ENCODE results near the gene HS3ST6. TPM values are rescaled to one million over a fixed set of nuclear protein-coding genes. Genes with fewer than 3 reads are reported as not detected.
"Not testable (repeated sequence)": the region's sequence is repeated elsewhere in the genome, so short reads cannot be mapped to it uniquely, and the experiment has no call there.

Gene HS3ST6
- total RNA-seq, 3 donors from 2014 or later = not detected

DNA sequence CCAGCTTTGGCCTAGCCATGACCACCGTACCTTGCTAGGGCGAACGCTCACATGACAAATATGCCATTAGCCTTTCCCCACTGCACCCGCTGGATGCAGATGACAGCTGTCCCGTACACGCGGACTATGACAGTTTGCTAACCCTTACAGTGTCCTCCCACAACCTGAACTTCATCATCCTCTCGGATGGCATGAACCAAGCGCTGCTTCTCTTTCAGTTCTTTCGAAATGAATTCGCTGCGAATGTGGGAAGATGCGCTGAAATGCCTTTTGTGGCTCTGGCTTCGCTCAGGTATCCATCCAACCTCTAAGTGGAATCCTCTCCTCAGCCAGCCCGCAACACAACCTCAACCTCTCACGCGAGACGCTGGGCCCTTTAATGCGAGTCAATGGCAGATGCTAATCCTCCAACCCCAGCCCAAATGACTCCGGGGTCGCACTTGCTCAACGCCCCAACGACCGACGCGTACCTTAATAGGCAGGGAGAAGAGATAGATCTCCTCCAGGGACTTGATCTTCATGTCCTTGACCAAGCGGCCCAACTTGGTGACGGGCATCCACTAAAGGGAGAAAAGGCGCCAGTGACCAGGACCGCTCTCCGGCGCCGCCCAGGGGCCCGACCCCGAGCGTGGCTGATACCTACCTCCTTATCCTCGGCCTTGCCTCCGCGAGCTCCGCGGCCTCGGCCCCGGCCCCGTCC, 45.7 kb upstream of the HS3ST6 start:
- peaks cover 5 to 16% of the 10 kb centered on the region in 2 donors for H3K4me1 ChIP-seq
- TF ChIP-seq POLR2A (IDR thresholded peaks at IDR 0.05) (no peak), POLR2AphosphoS5 (IDR thresholded peaks at IDR 0.05) (no peak)
- TF ChIP-seq, protein P1, sequence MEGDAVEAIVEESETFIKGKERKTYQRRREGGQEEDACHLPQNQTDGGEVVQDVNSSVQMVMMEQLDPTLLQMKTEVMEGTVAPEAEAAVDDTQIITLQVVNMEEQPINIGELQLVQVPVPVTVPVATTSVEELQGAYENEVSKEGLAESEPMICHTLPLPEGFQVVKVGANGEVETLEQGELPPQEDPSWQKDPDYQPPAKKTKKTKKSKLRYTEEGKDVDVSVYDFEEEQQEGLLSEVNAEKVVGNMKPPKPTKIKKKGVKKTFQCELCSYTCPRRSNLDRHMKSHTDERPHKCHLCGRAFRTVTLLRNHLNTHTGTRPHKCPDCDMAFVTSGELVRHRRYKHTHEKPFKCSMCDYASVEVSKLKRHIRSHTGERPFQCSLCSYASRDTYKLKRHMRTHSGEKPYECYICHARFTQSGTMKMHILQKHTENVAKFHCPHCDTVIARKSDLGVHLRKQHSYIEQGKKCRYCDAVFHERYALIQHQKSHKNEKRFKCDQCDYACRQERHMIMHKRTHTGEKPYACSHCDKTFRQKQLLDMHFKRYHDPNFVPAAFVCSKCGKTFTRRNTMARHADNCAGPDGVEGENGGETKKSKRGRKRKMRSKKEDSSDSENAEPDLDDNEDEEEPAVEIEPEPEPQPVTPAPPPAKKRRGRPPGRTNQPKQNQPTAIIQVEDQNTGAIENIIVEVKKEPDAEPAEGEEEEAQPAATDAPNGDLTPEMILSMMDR (IDR thresholded peaks at IDR 0.05) = no peak
- intact Hi-C loops (cut with DNase I; ENCODE audit: low total_unique reads) = no loop called here
- no peak for DNase-seq (ENCODE audit: low spot score in 2 of 2)
- peak overlapping the region; percentile 98 to 99 for H3K27ac ChIP-seq
- no peaks in the 10 kb centered on the region for H3K27me3 ChIP-seq
- H3K4me3 ChIP-seq = peak overlapping the region; percentile 91 to 95 (median 94)
- no peaks in the 10 kb centered on the region for H3K36me3 ChIP-seq
- no peaks in the 10 kb centered on the region for H3K9me3 ChIP-seq

- H3K36me3 ChIP-seq; DNase-seq (ENCODE audit: low spot score in 2 of 2); intact Hi-C loops (cut with DNase I; ENCODE audit: low total_unique reads); H3K9me3 ChIP-seq; H3K27me3 ChIP-seq: not testable (repeated sequence)
- peak overlapping the region in 2 of 3 donors; percentile 94 to 95 for H3K4me3 ChIP-seq
- H3K4me1 ChIP-seq = peaks cover 5 to 16% of the 10 kb centered on the region in 2 donors
- H3K27ac ChIP-seq = peak overlapping the region in 1 of 2 donors; percentile 17
Observed at GRCh38 chr16:1962161-1963153, 44.2 kb upstream of the HS3ST6 start.

DNA sequence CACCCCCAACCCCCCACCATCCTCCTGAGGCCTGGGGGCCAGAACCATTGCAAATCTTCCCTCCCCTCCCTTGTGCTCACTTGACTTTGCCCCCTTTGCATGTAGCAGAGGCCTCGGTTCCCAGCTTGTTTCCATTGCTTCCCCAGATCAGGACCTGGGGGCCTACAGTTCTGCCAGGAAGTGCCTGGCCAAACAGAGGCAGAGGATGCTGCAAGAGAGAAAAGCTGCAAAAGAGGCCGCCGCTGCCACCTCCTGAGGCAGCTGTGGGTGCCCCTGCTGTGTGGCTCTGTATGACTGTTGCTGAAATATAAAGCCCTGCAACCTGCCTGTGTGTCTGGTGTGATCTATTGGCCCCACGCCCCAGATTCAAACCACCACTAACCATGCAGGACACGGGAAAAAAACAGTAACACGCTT, 43.4 kb upstream of the HS3ST6 start:
- H3K9me3 ChIP-seq = no peaks in the 10 kb centered on the region
- H3K4me1 ChIP-seq = peaks cover 5 to 16% of the 10 kb centered on the region in 2 donors
- H3K4me3 ChIP-seq = no peak overlapping the region
- DNase-seq (ENCODE audit: low spot score in 2 of 2) = no peak
- no peaks in the 10 kb centered on the region for H3K36me3 ChIP-seq
- intact Hi-C loops (cut with DNase I; ENCODE audit: low total_unique reads) = no loop called here
- TF ChIP-seq, protein P1 (IDR thresholded peaks at IDR 0.05) = no peak
- TF ChIP-seq POLR2A (IDR thresholded peaks at IDR 0.05) (no peak), POLR2AphosphoS5 (IDR thresholded peaks at IDR 0.05) (no peak)
- H3K27me3 ChIP-seq = no peaks in the 10 kb centered on the region
- H3K27ac ChIP-seq = no peak overlapping the region

GRCh38 chr16:1960665-1961630, 42.7 kb upstream of the HS3ST6 start:
- no peak for DNase-seq (ENCODE audit: low spot score in 2 of 2)
- Histone ChIP-seq H3K36me3 (no peaks in the 10 kb centered on the region), H3K4me3 (peak overlapping the region in 2 of 3 donors; percentile 79 to 85), H3K27ac (no peak overlapping the region), H3K4me1 (peaks cover 5 to 15% of the 10 kb centered on the region in 2 donors), H3K9me3 (no peaks in the 10 kb centered on the region), H3K27me3 (no peaks in the 10 kb centered on the region)
- intact Hi-C loops (cut with DNase I; ENCODE audit: low total_unique reads) = no loop called here
- TF ChIP-seq POLR2A (IDR thresholded peaks at IDR 0.05) (no peak), POLR2AphosphoS5 (IDR thresholded peaks at IDR 0.05) (peak in 1 of 3 donors; percentile 21)
- TF ChIP-seq, protein P1 (IDR thresholded peaks at IDR 0.05) = no peak

All from breast epithelium (tissue), 4 donors.